Thyroid gland (tissue), 4 donors: Measurements from ENCODE around the gene SYNJ2. TPM values are rescaled to one million over a fixed set of nuclear protein-coding genes. Genes with fewer than 3 reads are reported as not detected.

Experiments
- DNase-seq, 2 donors: peaks; one replicate each; pipeline ENCODE4 v3.0.0-alpha.2; 2019
- H3K27ac ChIP-seq, 3 donors: fragments of 200-600 bp; sonication (generic); 1 replicate in 2 of 3; 2 replicates in 1 of 3; pipeline ENCODE4 v1.5.1; 2016 to 2019; ENCODE audit warnings: mild to moderate bottlenecking in 1 of 3, moderate library complexity in 1 of 3
- H3K27me3 ChIP-seq: fragments of 200-600 bp; sonication (generic); one replicate; pipeline ENCODE4 v1.5.1; 2019
- H3K36me3 ChIP-seq, 2 donors: fragments of 200-600 bp; sonication (generic); one replicate each; pipeline ENCODE4 v1.5.1; 2016 to 2019
- H3K4me1 ChIP-seq, 2 donors: fragments of 200-600 bp; sonication (generic); one replicate each; pipeline ENCODE4 v1.5.1; 2017 to 2019
- H3K4me3 ChIP-seq, 3 donors: fragments of 200-600 bp; sonication (generic); replicated peaks in 1 of 3; 1 replicate in 2 of 3; 2 replicates in 1 of 3; pipeline ENCODE4 v1.5.1; 2016; ENCODE audit warnings: mild to moderate bottlenecking in 1 of 3
- H3K9me3 ChIP-seq: fragments of 200-600 bp; sonication (generic); one replicate; pipeline ENCODE4 v1.5.1; 2017
- CTCF ChIP-seq, 6 experiments: fragments of 200-600 bp in 3 of 6; fragments of 450-650 bp in 3 of 6; sonication (generic) in 3 of 6; IDR thresholded peaks; one replicate each; pipeline ENCODE4 v1.5.1; 2016 to 2019; ENCODE audit warnings: antibody characterized with exemption in 6 of 6, mild to moderate bottlenecking in 2 of 6, inconsistent platforms in 1 of 6, moderate library complexity in 1 of 6
- POLR2A ChIP-seq, 2 donors: fragments of 450-650 bp; IDR thresholded peaks; one replicate each; pipeline ENCODE4 v1.6.1; 2017; ENCODE audit warnings: antibody characterized with exemption in 2 of 2, mild to moderate bottlenecking in 2 of 2, moderate library complexity in 1 of 2
- WGBS, 2 donors: methylation state at CpG; one replicate each; pipeline ENCODE4 v1.1.5; 2017; 5-methylcytosine and 5-hydroxymethylcytosine counted together
- intact Hi-C: fragments of 100-400 bp; cut with DNase I; formaldehyde crosslinking; loops from one replicate; pipeline ENCODE4 v1.15.1; 2023
- total RNA-seq, 4 donors: library from RNA; depleted of rRNA; stranded (reverse); fragments of >200 nt; gene quantifications; one replicate each; pipeline ENCODE4 v1.2.3, GENCODE V29; 2016

Gene SYNJ2
- total RNA-seq, 4 donors from 2014 or later = 11.3 to 22.7 (median 13.5) TPM

GRCh38 chr6:157956171-157956730 is 25.4 kb upstream of the SYNJ2 start:
- no peak overlapping the region for H3K27ac ChIP-seq
- TF ChIP-seq CTCF (IDR thresholded peaks at IDR 0.05) = no peak
- peaks cover 5 to 11% of the 10 kb centered on the region in 2 donors for H3K4me1 ChIP-seq

GRCh38 chr6:157959451-157960227 is 22.0 kb upstream of the SYNJ2 start:
- no peak for DNase-seq
- H3K36me3 ChIP-seq = no peaks in the 10 kb centered on the region
- no peaks in the 10 kb centered on the region for H3K27me3 ChIP-seq
- WGBS, 2 donors = 90 to 95% methylated on average over 1 of the region's 1 CpG
- TF ChIP-seq POLR2A (IDR thresholded peaks at IDR 0.05) = no peak
- TF ChIP-seq CTCF (IDR thresholded peaks at IDR 0.05) = no peak
- intact Hi-C loops = no loop called here
- peaks cover 0 to 10% of the 10 kb centered on the region in 2 donors for H3K4me1 ChIP-seq
- no peak overlapping the region for H3K4me3 ChIP-seq
- H3K9me3 ChIP-seq = no peaks in the 10 kb centered on the region
- no peak overlapping the region for H3K27ac ChIP-seq

More at GRCh38 chr6:157956171-157956730, 25.4 kb upstream of the SYNJ2 start:
- Histone ChIP-seq H3K27me3 (no peaks in the 10 kb centered on the region), H3K9me3 (no peaks in the 10 kb centered on the region), H3K36me3 (no peaks in the 10 kb centered on the region), H3K4me3 (no peak overlapping the region)
- WGBS, 2 donors = 93 to 98% methylated on average over 12 of the region's 12 CpGs
- intact Hi-C loops = no loop called here
- DNase-seq = no peak

- H3K4me3 ChIP-seq = no peak overlapping the region
Observed at GRCh38 chr6:157961153-157961831, 20.4 kb upstream of the SYNJ2 start.

GRCh38 chr6:157961832-157962575 is 19.7 kb upstream of the SYNJ2 start:
- H3K4me1 ChIP-seq = peaks cover 0 to 10% of the 10 kb centered on the region in 2 donors
- H3K9me3 ChIP-seq = no peaks in the 10 kb centered on the region
- TF ChIP-seq CTCF (IDR thresholded peaks at IDR 0.05) (no peak), POLR2A (IDR thresholded peaks at IDR 0.05) (no peak)
- 81 to 85% methylated on average over 13 of the region's 13 CpGs for WGBS, 2 donors
- no peaks in the 10 kb centered on the region for H3K27me3 ChIP-seq
- no peak overlapping the region for H3K27ac ChIP-seq
- H3K36me3 ChIP-seq = no peaks in the 10 kb centered on the region
- DNase-seq = no peak
- no peak overlapping the region for H3K4me3 ChIP-seq
- intact Hi-C loops = no loop called here

More at GRCh38 chr6:157961153-157961831, 20.4 kb upstream of the SYNJ2 start:
- WGBS, 2 donors = 94 to 95% methylated on average over 5 of the region's 5 CpGs
- Histone ChIP-seq H3K27me3 (no peaks in the 10 kb centered on the region), H3K27ac (no peak overlapping the region), H3K9me3 (no peaks in the 10 kb centered on the region), H3K4me1 (peaks cover 0 to 10% of the 10 kb centered on the region in 2 donors), H3K36me3 (no peaks in the 10 kb centered on the region)
- intact Hi-C loops = no loop called here
- no peak for DNase-seq
- TF ChIP-seq CTCF (IDR thresholded peaks at IDR 0.05) = no peak
- no peak for TF ChIP-seq POLR2A (IDR thresholded peaks at IDR 0.05)
